Stomach smooth muscle (tissue), 2 donors: Measurements from ENCODE around the gene UBL7.

Experiments used
- H3K27ac ChIP-seq: one replicate; pipeline ENCODE4 v1.7.0; 2013; ENCODE audit warnings: mild to moderate bottlenecking, low read length, inconsistent platforms
- H3K27me3 ChIP-seq, 2 donors: one replicate each; pipeline ENCODE4 v1.7.0; 2013; ENCODE audit warnings: low read length in 2 of 2; ENCODE audit not compliant: insufficient read depth in 2 of 2, control insufficient read depth in 1 of 2
- H3K36me3 ChIP-seq, 2 donors: one replicate each; pipeline ENCODE4 v1.7.0; 2013; ENCODE audit warnings: low read length in 2 of 2; ENCODE audit not compliant: control insufficient read depth in 2 of 2, insufficient read depth in 2 of 2
- H3K4me1 ChIP-seq: one replicate; pipeline ENCODE4 v1.7.0; 2013; ENCODE audit warnings: low read length; ENCODE audit not compliant: control insufficient read depth, insufficient read depth
- H3K4me3 ChIP-seq, 2 donors: one replicate each; pipeline ENCODE4 v1.7.0; 2013; ENCODE audit warnings: low read length in 2 of 2
- H3K9ac ChIP-seq, 2 donors: one replicate each; pipeline ENCODE4 v1.7.0; 2013; ENCODE audit warnings: low read length in 2 of 2, mild to moderate bottlenecking in 1 of 2
- H3K9me3 ChIP-seq, 2 donors: one replicate each; pipeline ENCODE4 v1.7.0; 2013; ENCODE audit warnings: low read length in 2 of 2; ENCODE audit not compliant: control insufficient read depth in 2 of 2
- donor health status: healthy.
- donor health status: Pancreatic carcinoma.

UBL7 gene

DNA sequence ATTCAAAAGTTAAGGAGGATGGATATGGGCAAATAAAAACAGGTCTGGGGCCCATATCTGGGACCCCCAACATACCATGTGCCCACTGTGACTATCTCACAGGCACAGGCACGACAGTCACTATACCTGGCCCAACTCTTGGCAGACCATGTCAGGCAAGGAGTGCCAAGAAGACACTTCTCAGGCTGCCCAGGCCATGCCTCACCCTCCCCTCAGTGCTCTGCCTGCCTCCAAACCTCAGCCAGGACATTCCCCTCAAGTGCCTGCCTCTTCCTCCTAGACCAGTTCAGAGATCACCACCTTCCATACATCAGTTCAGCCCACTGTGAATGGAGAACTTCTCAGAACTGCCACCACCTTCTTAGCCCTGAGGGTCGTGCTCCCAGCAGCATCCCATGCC, 22.8 kb downstream of the UBL7 start:
- Histone ChIP-seq H3K4me1 (peaks cover 11% of the 10 kb centered on the region), H3K9me3 (no peaks in the 10 kb centered on the region), H3K27ac (no peak overlapping the region), H3K9ac (no peak overlapping the region), H3K4me3 (no peak overlapping the region), H3K36me3 (no peaks in the 10 kb centered on the region), H3K27me3 (peaks cover 3 to 6% of the 10 kb centered on the region in 2 donors)

DNA sequence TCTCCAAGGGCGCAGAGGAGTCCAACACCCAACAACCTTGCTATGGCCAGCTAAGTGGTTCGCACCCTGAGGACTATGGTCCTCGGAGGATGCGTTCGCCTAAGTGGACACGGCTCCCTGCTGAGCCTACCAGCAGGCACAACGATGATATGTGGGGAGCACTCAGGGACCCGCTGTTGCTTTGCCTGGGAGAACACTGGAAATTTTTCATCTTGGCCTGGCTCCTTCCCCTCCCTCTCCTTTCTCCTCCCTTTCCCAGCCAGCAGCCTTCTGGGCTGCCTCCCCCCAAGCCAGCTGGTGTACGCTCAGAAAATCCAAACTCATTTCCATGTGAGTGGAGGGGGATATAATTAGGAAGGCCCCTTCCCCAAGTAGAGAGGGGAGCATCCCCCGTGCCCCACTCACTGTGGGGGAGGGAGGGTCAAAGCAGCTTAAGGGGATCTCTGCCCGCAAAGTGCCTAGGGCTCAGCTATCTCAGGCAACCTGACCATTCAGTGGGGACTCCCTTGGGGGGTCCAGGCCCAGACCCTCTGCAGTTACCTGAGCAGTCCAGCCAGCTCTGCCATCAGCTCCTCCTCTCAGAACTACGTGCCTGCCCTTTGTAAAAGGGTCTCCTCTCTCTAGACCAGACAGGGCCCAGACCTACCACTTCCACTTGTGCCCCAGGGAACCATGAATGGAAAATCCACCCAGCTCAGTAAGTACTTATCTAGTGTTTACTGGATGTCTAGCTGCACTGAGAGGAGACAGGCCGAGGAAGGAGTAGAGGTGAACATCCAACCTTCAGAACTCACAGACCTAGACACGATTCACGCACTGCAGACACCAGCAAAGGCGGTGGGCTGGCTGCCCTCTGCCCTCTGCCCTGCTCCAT, 26.5 kb downstream of the UBL7 start:
- Histone ChIP-seq H3K9ac (peak overlapping the region; percentile 21 to 62), H3K4me3 (peak overlapping the region; percentile 55 to 76), H3K27ac (no peak overlapping the region)

DNA sequence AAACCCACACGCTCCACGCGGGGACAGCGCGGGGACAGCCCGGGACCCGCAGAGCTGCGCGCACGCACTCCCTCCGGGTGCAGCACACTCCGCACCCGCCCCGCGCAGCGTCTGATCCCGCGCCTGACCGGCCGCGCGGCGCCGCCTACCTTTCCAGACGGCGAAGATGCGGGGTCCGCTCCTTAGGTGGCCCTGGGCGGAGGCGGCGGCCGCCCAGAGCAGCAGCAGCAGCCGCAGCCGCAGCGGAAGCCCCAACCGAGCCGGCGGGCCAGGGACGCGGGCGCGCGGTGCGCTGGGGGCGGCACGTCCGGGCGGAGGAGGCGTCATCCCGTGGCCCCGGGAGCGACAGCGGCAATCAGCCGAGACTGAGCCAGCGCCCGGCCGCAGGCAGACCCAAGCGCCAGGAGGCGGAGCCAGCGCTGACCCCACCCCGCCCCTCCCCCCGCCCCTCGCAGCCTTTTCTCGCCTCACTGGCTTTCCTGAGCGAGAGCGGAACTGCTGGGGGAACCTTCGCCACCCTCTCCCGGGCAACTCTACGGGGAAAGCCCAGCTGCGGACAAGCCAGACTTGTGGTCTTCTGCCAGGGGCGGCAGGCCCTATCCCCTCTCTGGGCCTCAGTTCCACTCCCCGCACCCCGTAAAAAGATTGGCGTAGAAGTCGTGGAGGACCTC, 27.2 kb downstream of the UBL7 start, which contains the start of gene SEMA7A:
TSS of gene SEMA7A (minus strand) at position 367 of the 671 bp plus-strand sequence. CDS start at position 327, 40 bp downstream.
- H3K27me3 ChIP-seq, result peaks cover 32 to 38% of the 10 kb centered on the region in 2 donors

More for the DNA sequence above, 26.5 kb downstream of the UBL7 start:
- Histone ChIP-seq H3K9me3 (no peaks in the 10 kb centered on the region), H3K36me3 (no peaks in the 10 kb centered on the region), H3K27me3 (peaks cover 27 to 33% of the 10 kb centered on the region in 2 donors), H3K4me1 (peaks cover 18% of the 10 kb centered on the region)

DNA sequence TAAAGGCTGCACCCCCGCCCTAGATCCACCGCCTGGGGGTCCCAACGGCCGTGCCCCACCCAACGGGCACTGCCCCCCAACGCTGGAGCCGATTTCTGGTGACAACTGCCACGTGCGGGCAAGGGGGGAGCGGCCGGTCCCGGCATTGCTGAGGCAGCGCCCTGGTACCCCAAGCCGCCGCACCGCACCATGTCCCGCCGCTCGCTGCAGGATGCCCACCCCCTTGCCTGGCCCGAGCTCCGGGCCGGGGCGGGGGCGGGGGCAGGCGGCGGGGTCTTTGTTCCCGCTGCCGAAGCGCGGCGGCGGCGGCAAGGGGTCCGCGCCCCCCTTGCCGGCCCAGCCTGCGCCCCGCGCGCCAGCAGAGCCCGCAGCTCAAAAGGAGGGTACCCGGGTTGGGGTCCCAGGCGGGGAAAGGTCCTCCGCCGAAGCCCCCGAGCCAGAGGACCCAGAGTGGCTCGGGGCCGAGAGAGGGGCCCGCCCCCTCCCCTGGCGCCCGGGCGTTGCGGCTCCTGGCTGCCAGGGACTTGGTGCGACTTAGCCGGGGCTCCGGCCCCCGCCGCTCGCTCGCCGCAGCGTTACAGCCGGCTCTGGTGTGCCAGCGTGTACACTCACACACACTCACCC, 27.9 kb downstream of the UBL7 start:
- H3K4me3 ChIP-seq, result peak overlapping the region; percentile 65 to 76
- H3K27ac ChIP-seq, result no peak overlapping the region
- H3K36me3 ChIP-seq, result no peaks in the 10 kb centered on the region
- peak overlapping the region in 1 of 2 donors; percentile 15 for H3K9ac ChIP-seq
- H3K27me3 ChIP-seq, result peaks cover 32 to 39% of the 10 kb centered on the region in 2 donors
- no peaks in the 10 kb centered on the region for H3K9me3 ChIP-seq
- peaks cover 18% of the 10 kb centered on the region for H3K4me1 ChIP-seq

More for the DNA sequence above, 27.2 kb downstream of the UBL7 start, which contains the start of gene SEMA7A:
- Histone ChIP-seq H3K9ac (peak within 1 kb of the TSS; percentile 21 to 62), H3K36me3 (no peaks in the 10 kb centered on the region), H3K4me3 (peak within 1 kb of the TSS; percentile 65 to 76), H3K4me1 (peaks cover 18% of the 10 kb centered on the region), H3K27ac (no peak within 1 kb of the TSS), H3K9me3 (no peaks in the 10 kb centered on the region)

DNA sequence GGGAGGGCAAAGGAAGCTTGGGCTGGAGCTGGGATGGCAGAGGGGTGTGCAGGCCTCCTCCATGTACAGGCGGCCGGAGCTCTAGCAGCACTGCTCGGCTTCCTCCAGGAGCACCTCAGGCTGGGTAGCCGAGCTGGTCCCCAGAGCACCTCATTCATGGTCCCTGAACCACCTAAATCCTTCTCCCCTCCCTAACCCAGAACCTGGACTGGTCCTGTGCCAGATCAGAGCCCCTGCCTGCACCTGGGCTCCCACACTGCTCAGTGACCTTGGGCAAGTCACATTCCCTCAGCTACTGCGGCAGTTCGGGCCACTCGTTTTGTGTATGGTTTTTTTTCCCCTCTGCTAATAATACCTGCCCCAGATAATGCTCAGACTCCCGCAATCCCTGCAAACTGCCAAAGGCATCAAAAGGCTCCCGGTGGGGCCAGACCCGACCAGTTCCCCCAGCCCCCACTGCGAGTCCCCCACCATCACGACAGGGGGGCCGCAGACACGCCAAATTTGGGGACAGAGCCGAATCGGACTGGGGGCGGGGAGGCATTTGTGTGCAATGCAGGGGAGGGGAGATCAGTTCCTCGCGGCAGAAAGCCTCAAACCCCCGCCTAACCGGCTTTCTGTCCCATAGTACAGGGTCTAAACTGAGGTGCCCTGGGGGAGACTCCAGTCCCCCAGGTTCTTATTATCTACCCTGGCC, 28.5 kb downstream of the UBL7 start:
- H3K4me3 ChIP-seq, result peak overlapping the region; percentile 12 to 54
- H3K36me3 ChIP-seq, result no peaks in the 10 kb centered on the region
- no peaks in the 10 kb centered on the region for H3K9me3 ChIP-seq
- H3K27ac ChIP-seq, result no peak overlapping the region
- peaks cover 18% of the 10 kb centered on the region for H3K4me1 ChIP-seq
- no peak overlapping the region for H3K9ac ChIP-seq
- H3K27me3 ChIP-seq, result peaks cover 32 to 39% of the 10 kb centered on the region in 2 donors

- Histone ChIP-seq H3K4me1 (peaks cover 18% of the 10 kb centered on the region), H3K27me3 (peaks cover 32 to 39% of the 10 kb centered on the region in 2 donors), H3K9me3 (no peaks in the 10 kb centered on the region), H3K36me3 (no peaks in the 10 kb centered on the region), H3K9ac (no peak overlapping the region), H3K4me3 (peak overlapping the region in 1 of 2 donors; percentile 22), H3K27ac (no peak overlapping the region)
Observed at GRCh38 chr15:74431645-74432044, 29.3 kb downstream of the UBL7 start.

GRCh38 chr15:74431116-74431515, 29.8 kb downstream of the UBL7 start:
- Histone ChIP-seq H3K36me3 (no peaks in the 10 kb centered on the region), H3K4me1 (peaks cover 18% of the 10 kb centered on the region), H3K27ac (no peak overlapping the region), H3K4me3 (no peak overlapping the region), H3K9ac (no peak overlapping the region), H3K27me3 (peaks cover 32 to 39% of the 10 kb centered on the region in 2 donors), H3K9me3 (no peaks in the 10 kb centered on the region)

DNA sequence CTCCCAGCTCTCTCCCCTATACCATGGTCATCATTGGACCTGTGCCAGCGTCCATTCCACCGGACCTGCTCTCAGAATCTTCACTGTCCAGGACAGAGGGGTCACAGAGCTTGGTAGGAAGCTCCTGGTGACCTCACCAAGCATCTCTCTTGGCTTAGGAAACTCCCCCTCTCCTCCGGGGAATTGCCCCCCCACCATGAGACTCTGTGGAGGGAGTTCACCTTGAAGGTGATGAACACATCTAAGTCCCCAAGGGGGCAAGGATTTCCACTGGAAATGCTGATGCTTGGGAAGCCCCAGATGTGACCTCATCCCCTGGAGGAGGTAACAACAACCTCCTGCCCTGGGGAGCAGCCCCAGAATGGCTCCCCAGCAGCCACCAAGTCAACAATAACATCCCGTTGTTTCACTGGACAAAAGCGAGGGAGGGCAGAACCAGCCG, 30.4 kb downstream of the UBL7 start:
- Histone ChIP-seq H3K9me3 (no peaks in the 10 kb centered on the region), H3K4me1 (peaks cover 18% of the 10 kb centered on the region), H3K4me3 (no peak overlapping the region), H3K27ac (no peak overlapping the region), H3K36me3 (no peaks in the 10 kb centered on the region), H3K9ac (no peak overlapping the region), H3K27me3 (peaks cover 32 to 39% of the 10 kb centered on the region in 2 donors)

DNA sequence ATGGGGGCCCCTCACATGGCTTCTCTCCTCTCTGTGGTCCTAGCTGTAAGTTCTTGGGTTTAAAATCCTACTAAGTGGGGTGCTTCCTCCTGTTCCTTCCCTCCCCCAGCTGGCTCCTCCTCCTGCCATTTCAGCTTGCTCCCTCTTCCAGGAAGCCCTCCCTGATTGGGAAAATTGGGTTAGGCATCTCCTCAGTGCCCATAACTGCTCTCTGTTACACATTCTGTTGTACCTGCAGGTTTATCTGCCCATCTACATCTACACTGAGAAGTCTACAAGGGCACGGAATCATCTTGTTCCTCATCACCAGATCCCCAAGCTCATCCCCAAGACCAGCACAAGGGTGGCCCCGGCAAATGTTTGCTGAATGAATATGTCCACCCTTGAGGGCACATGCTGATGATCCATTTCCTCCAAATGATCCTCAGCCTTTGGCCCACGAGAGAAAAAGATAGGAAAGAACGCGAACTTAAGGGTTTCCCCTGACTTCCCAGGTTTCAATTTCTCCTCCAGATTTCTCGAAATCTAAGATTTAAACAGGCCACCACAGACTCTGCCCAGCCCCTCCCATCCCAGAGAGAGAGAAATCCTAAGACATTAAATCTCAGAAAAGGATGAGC, 31.1 kb downstream of the UBL7 start:
- Histone ChIP-seq H3K4me3 (no peak overlapping the region), H3K27ac (no peak overlapping the region), H3K27me3 (peaks cover 32 to 39% of the 10 kb centered on the region in 2 donors), H3K9me3 (no peaks in the 10 kb centered on the region), H3K9ac (no peak overlapping the region), H3K36me3 (no peaks in the 10 kb centered on the region), H3K4me1 (peaks cover 18% of the 10 kb centered on the region)
